Germinal center (tissue), 1 donor: ENCODE results near the gene METAP1D.

Experiments used
- DNase-seq: peaks from one replicate; pipeline ENCODE4 v3.0.0; 2012; ENCODE audit warnings: mixed read lengths, low spot score

METAP1D gene

GRCh38 chr2:172091761-172092566 is 92.2 kb downstream of the METAP1D start:
- no peak for DNase-seq

GRCh38 chr2:172092716-172093415 is 93.1 kb downstream of the METAP1D start:
- DNase-seq, result no peak

- no peak for DNase-seq
These were observed 93.9 kb downstream of the METAP1D start for GRCh38 chr2:172093416-172094293.

GRCh38 chr2:172094294-172095145 is 94.8 kb downstream of the METAP1D start:
- DNase-seq, result no peak

- DNase-seq, result no peak
These were observed 95.6 kb downstream of the METAP1D start for GRCh38 chr2:172095146-172095904.

- no peak for DNase-seq
These were observed 96.3 kb downstream of the METAP1D start for GRCh38 chr2:172095905-172096625.

- no peak for DNase-seq
These were observed 97.1 kb downstream of the METAP1D start for GRCh38 chr2:172096626-172097547.

- no peak for DNase-seq
These were observed 97.9 kb downstream of the METAP1D start for GRCh38 chr2:172097557-172098131.

GRCh38 chr2:172098287-172098649 is 98.5 kb downstream of the METAP1D start:
- no peak for DNase-seq

- DNase-seq, result no peak
These were observed 99.1 kb downstream of the METAP1D start for GRCh38 chr2:172098650-172099471.

- DNase-seq, result no peak
These were observed 99.8 kb downstream of the METAP1D start for GRCh38 chr2:172099472-172100079.

- DNase-seq, result no peak
These were observed 100.6 kb downstream of the METAP1D start for GRCh38 chr2:172100080-172100934.

- peak; percentile 5 for DNase-seq
These were observed 101.4 kb downstream of the METAP1D start for GRCh38 chr2:172100935-172101820.

GRCh38 chr2:172101821-172102390 is 102.2 kb downstream of the METAP1D start:
- peak; percentile 7 for DNase-seq
